A549 (cell line): Measurements from ENCODE around the gene RPS13. TPM values are rescaled to one million over a fixed set of nuclear protein-coding genes. Genes with fewer than 3 reads are reported as not detected.

ENCODE experiments used
- ATAC-seq, 2 experiments: fragments of 200-7000 bp in 1 of 2; fragments of >200 bp in 1 of 2; cut with Nextera tagmentation in 1 of 2; cut with Tn5 transposase in 1 of 2; 3 replicates each; pipeline versions ENCODE4 v1.8.0 to v1.9.1; 2018 to 2020; ENCODE audit warnings: mild to moderate bottlenecking in 1 of 2, moderate library complexity in 1 of 2
- CTCF ChIA-PET: fragments of 300-600 bp; sonication (Branson Sonifier 250); formaldehyde crosslinking; extraction: SDS; loops from one replicate; lab custom pipeline; 2021; ENCODE audit warnings: antibody characterized with exemption, inconsistent platforms; lab: Yijun Ruan, JAX
- POLR2A ChIA-PET: fragments of 350-600 bp; formaldehyde crosslinking; extraction: SDS; loops from one replicate; lab custom pipeline; 2021; ENCODE audit warnings: antibody characterized with exemption, inconsistent platforms; lab: Yijun Ruan, JAX
- DNase-seq, 2 experiments: peaks; one replicate each; pipeline versions ENCODE4 v3.0.0 to v3.0.0-alpha.2; 2011 to 2016; ENCODE audit warnings: low read depth in 1 of 2, low spot score in 1 of 2
- FAIRE-seq: peaks from 2 replicates; lab custom pipeline; 2011; peaks lifted over from hg19 to GRCh38; lab: Jason Lieb, UNC
- H3K27ac ChIP-seq, 2 experiments: fragments of >200 bp; sonication (Bioruptor Twin); formaldehyde crosslinking; 3 replicates each; pipeline ENCODE4 v1.5.1; 2016 to 2017
- H3K4me1 ChIP-seq: fragments of >200 bp; sonication (Bioruptor Twin); formaldehyde crosslinking; 3 replicates; pipeline ENCODE4 v1.6.1; 2016
- H3K4me2 ChIP-seq: fragments of >200 bp; sonication (Bioruptor Twin); formaldehyde crosslinking; 3 replicates; pipeline ENCODE4 v1.6.1; 2016
- H3K4me3 ChIP-seq: fragments of >200 bp; sonication (Bioruptor Twin); formaldehyde crosslinking; 3 replicates; pipeline ENCODE4 v1.5.1; 2016
- H3K9me3 ChIP-seq: fragments of >200 bp; sonication (Bioruptor Twin); formaldehyde crosslinking; 3 replicates; pipeline ENCODE4 v1.6.1; 2016
- BHLHE40 ChIP-seq: IDR thresholded peaks from 2 replicates; pipeline ENCODE4 v1.6.1; 2012; ENCODE audit warnings: low read depth, low read length, inconsistent platforms
- CBX8 ChIP-seq: fragments of 200-600 bp; sonication (generic); IDR thresholded peaks from 2 replicates; pipeline ENCODE4 v1.6.1; 2016
- CEBPB ChIP-seq, 2 experiments: fragments of >200 bp in 1 of 2; sonication (Bioruptor Twin) in 1 of 2; formaldehyde crosslinking in 1 of 2; IDR thresholded peaks; 2 replicates each; pipeline ENCODE4 v1.6.1; 2012 to 2016
- CHD4 ChIP-seq: fragments of 200-600 bp; sonication (generic); IDR thresholded peaks from 2 replicates; pipeline ENCODE4 v1.6.1; 2016; ENCODE audit warnings: antibody characterized with exemption, mild to moderate bottlenecking, borderline replicate concordance
- CTCF ChIP-seq: fragments of >200 bp; sonication (Bioruptor Twin); formaldehyde crosslinking; IDR thresholded peaks from 3 replicates; pipeline ENCODE4 v1.5.1; 2016
- ELK1 ChIP-seq: fragments of 150-350 bp; IDR thresholded peaks from 2 replicates; pipeline ENCODE4 v1.6.1; 2014; ENCODE audit warnings: low read depth, mild to moderate bottlenecking, low read length
- EP300 ChIP-seq, 2 experiments: fragments of >200 bp; sonication (Bioruptor Twin); formaldehyde crosslinking; IDR thresholded peaks; 2 replicates in 1 of 2; 3 replicates in 1 of 2; pipeline ENCODE4 v1.6.1; 2016 to 2017
- FOSL2 ChIP-seq, 2 experiments: fragments of 450-650 bp in 1 of 2; fragments of >200 bp in 1 of 2; sonication (Bioruptor Twin) in 1 of 2; formaldehyde crosslinking; IDR thresholded peaks; 2 replicates each; pipeline versions ENCODE4 v1.5.0 to v1.6.1; 2016 to 2020; ENCODE audit warnings: mild to moderate bottlenecking in 1 of 2, moderate library complexity in 1 of 2
- FOXS1 ChIP-seq: fragments of 250-450 bp; sonication (Bioruptor Pico); IDR thresholded peaks from 2 replicates; pipeline ENCODE4 v1.5.0; 2020; ENCODE audit warnings: mild to moderate bottlenecking, moderate library complexity
- HOXB13 ChIP-seq: fragments of 250-450 bp; sonication (Bioruptor Pico); IDR thresholded peaks from 2 replicates; pipeline ENCODE4 v1.5.0; 2020; ENCODE audit warnings: low read depth, mild to moderate bottlenecking, moderate library complexity
- JUNB ChIP-seq: fragments of >200 bp; sonication (Bioruptor Twin); formaldehyde crosslinking; IDR thresholded peaks from 2 replicates; pipeline ENCODE4 v1.6.1; 2016
- KDM1A ChIP-seq: fragments of 200-600 bp; sonication (generic); IDR thresholded peaks from 2 replicates; pipeline ENCODE4 v1.6.1; 2016; ENCODE audit warnings: low read depth, mild to moderate bottlenecking
- KDM5A ChIP-seq: fragments of 200-600 bp; sonication (generic); IDR thresholded peaks from 2 replicates; pipeline ENCODE4 v1.6.1; 2016; ENCODE audit warnings: antibody characterized with exemption, mild to moderate bottlenecking
- MAFK ChIP-seq: fragments of 450-650 bp; IDR thresholded peaks from 2 replicates; pipeline ENCODE4 v1.6.1; 2014; ENCODE audit not compliant: partially characterized antibody
- MAZ ChIP-seq: fragments of 150-350 bp; IDR thresholded peaks from 2 replicates; pipeline ENCODE4 v1.6.1; 2014; ENCODE audit warnings: antibody characterized with exemption, low read depth, low read length, borderline replicate concordance
- MYC ChIP-seq: IDR thresholded peaks from 2 replicates; pipeline ENCODE4 v1.6.1; 2012; ENCODE audit warnings: mild to moderate bottlenecking, inconsistent platforms, low read length, improper control_type of control experiment, borderline replicate concordance
- NPAS2 ChIP-seq: fragments of 250-450 bp; sonication (Bioruptor Pico); IDR thresholded peaks from 2 replicates; pipeline ENCODE4 v1.8.0; 2022; ENCODE audit warnings: mild to moderate bottlenecking, moderate library complexity, borderline replicate concordance
- POLR2A ChIP-seq: IDR thresholded peaks from 2 replicates; pipeline ENCODE4 v1.6.1; 2012; ENCODE audit warnings: mild to moderate bottlenecking, low read length
- RAD21 ChIP-seq, 2 experiments: fragments of >200 bp in 1 of 2; sonication (Bioruptor Twin) in 1 of 2; formaldehyde crosslinking in 1 of 2; IDR thresholded peaks in 1 of 2; conservative IDR thresholded peaks in 1 of 2; 2 replicates in 1 of 2; 3 replicates in 1 of 2; pipeline ENCODE4 v1.6.1; 2012 to 2018; ENCODE audit warnings: inconsistent platforms in 1 of 2
- RARB ChIP-seq: fragments of 250-450 bp; sonication (Bioruptor Pico); IDR thresholded peaks from 2 replicates; pipeline ENCODE4 v1.8.0; 2021; ENCODE audit warnings: mild to moderate bottlenecking, moderate library complexity
- REST ChIP-seq: fragments of 200-600 bp; sonication (generic); IDR thresholded peaks from 2 replicates; pipeline ENCODE4 v1.6.1; 2016; ENCODE audit warnings: antibody characterized with exemption, mild to moderate bottlenecking, moderate library complexity
- RNF2 ChIP-seq: fragments of 200-600 bp; sonication (generic); IDR thresholded peaks from 2 replicates; pipeline ENCODE4 v1.6.1; 2016; ENCODE audit warnings: low read depth, mild to moderate bottlenecking, antibody characterized with exemption, moderate library complexity, borderline replicate concordance
- SMC3 ChIP-seq: fragments of >200 bp; sonication (Bioruptor Twin); formaldehyde crosslinking; IDR thresholded peaks from 3 replicates; pipeline ENCODE4 v1.6.1; 2018; ENCODE audit warnings: inconsistent platforms
- SREBF2 ChIP-seq: fragments of 450-650 bp; IDR thresholded peaks from 2 replicates; pipeline ENCODE4 v1.6.1; 2014; ENCODE audit warnings: mild to moderate bottlenecking, moderate library complexity
- TFCP2L1 ChIP-seq: fragments of 250-450 bp; sonication (Bioruptor Pico); IDR thresholded peaks from 2 replicates; pipeline ENCODE4 v1.5.0; 2021; ENCODE audit warnings: mild to moderate bottlenecking
- TP53 ChIP-seq: fragments of 250-450 bp; sonication (Bioruptor Pico); IDR thresholded peaks from 2 replicates; pipeline ENCODE4 v1.5.0; 2021; ENCODE audit warnings: mild to moderate bottlenecking, moderate library complexity
- ZFP36 ChIP-seq: fragments of 450-650 bp; IDR thresholded peaks from 2 replicates; pipeline ENCODE4 v1.6.1; 2014; ENCODE audit warnings: borderline replicate concordance; ENCODE audit not compliant: partially characterized antibody
- ZSCAN20 ChIP-seq: fragments of 250-450 bp; sonication (Bioruptor Pico); IDR thresholded peaks from 2 replicates; pipeline ENCODE4 v1.8.0; 2022; ENCODE audit warnings: mild to moderate bottlenecking, moderate library complexity
- WGBS: methylation state at CpG from one replicate; pipeline ENCODE4 v1.1.6; 2017; ENCODE audit errors: missing lambda C conversion rate; 5-methylcytosine and 5-hydroxymethylcytosine counted together
- polyA plus RNA-seq, 4 experiments: library from polyadenylated mRNA; depleted of rRNA in 3 of 4; stranded (reverse); fragments of >200 nt; fragmentation: RNase III in 1 of 4; extraction: RNeasy Plus Mini Kit Qiagen cat#74134 plus additional on column Dnase treatment in 1 of 4; gene quantifications; 2 replicates in 3 of 4; 3 replicates in 1 of 4; pipeline ENCODE4 v1.2.3, GENCODE V29; 2011 to 2017

The RPS13 gene
- polyA plus RNA-seq, 2 of the 4 experiments (the other 2 are of a cell fraction), result 943 to 2,182 TPM

- Histone ChIP-seq H3K27ac (no peak overlapping the region), H3K9me3 (no peaks in the 10 kb centered on the region), H3K4me1 (no peaks in the 10 kb centered on the region), H3K4me3 (no peak overlapping the region), H3K4me2 (no peak overlapping the region)
- ChIA-PET POLR2A (no interaction called here), CTCF (interaction anchor here (0.6 to 1.2 kb wide), 2 partner anchors 9 to 80 kb away, joined by 3 read pairs; no protein-coding TSS in a partner anchor)
- no peak for DNase-seq
- WGBS, result 94% methylated on average over 5 of the region's 5 CpGs
- no peak for FAIRE-seq
- TF ChIP-seq FOXS1 (CRISPR knock-in tag), result no peak
- TF ChIP-seq SREBF2, result no peak
- TF ChIP-seq FOSL2 (IDR thresholded peaks at IDR 0.05), result no peak
- TF ChIP-seq FOSL2 (CRISPR knock-in tag; IDR thresholded peaks at IDR 0.05), result no peak
- no peak for TF ChIP-seq BHLHE40
- no peak for TF ChIP-seq ZSCAN20
- TF ChIP-seq RAD21 (conservative IDR thresholded peaks at IDR 0.05 in 1 of 2, IDR thresholded peaks at IDR 0.05 in 1 of 2), result no peak
- no peak for TF ChIP-seq CHD4
- no peak for TF ChIP-seq ELK1
- TF ChIP-seq CTCF, result no peak
- TF ChIP-seq NPAS2 (CRISPR knock-in tag), result no peak
- TF ChIP-seq CBX8, result no peak
- TF ChIP-seq RARB (CRISPR knock-in tag), result no peak
- TF ChIP-seq HOXB13 (CRISPR knock-in tag), result no peak
- ATAC-seq, result no peak
Observed at GRCh38 chr11:17102462-17102861, 25.0 kb upstream of the RPS13 start.

- Histone ChIP-seq H3K9me3 (no peaks in the 10 kb centered on the region), H3K4me1 (no peaks in the 10 kb centered on the region), H3K4me2 (no peak overlapping the region), H3K4me3 (no peak overlapping the region), H3K27ac (no peak overlapping the region)
- CTCF ChIA-PET, result interaction anchor here (1.0 to 2.4 kb wide), 2 partner anchors 9 to 154 kb away, joined by 3 to 15 read pairs; no protein-coding TSS in a partner anchor
- WGBS, result 98% methylated on average over 6 of the region's 6 CpGs
- FAIRE-seq (no peak), ATAC-seq (no peak), DNase-seq (no peak)
- POLR2A ChIA-PET, result no interaction called here
- no peak for TF ChIP-seq EP300 (IDR thresholded peaks at IDR 0.05)
- TF ChIP-seq CEBPB (IDR thresholded peaks at IDR 0.05), result no peak
- no peak for TF ChIP-seq BHLHE40
- TF ChIP-seq POLR2A, result no peak
- no peak for TF ChIP-seq KDM1A
- TF ChIP-seq RNF2, result no peak
- no peak for TF ChIP-seq MAFK
- TF ChIP-seq TFCP2L1, result no peak
- no peak for TF ChIP-seq RARB (CRISPR knock-in tag)
- no peak for TF ChIP-seq TP53 (CRISPR knock-in tag)
- TF ChIP-seq KDM5A, result no peak
- TF ChIP-seq NPAS2 (CRISPR knock-in tag), result no peak
- TF ChIP-seq MAZ, result no peak
- TF ChIP-seq CTCF, result no peak
- TF ChIP-seq SMC3, result no peak
- no peak for TF ChIP-seq JUNB
- TF ChIP-seq ZFP36, result no peak
- TF ChIP-seq CBX8, result no peak
- no peak for TF ChIP-seq REST
- TF ChIP-seq MYC, result no peak
Observed at GRCh38 chr11:17098658-17099057, 21.2 kb upstream of the RPS13 start.
